Lower lobe of right lung (tissue), 2 donors: Measurements from ENCODE around the gene NAA20. TPM values are rescaled to one million over a fixed set of nuclear protein-coding genes. Genes with fewer than 3 reads are reported as not detected.

ENCODE experiments used
- ATAC-seq, 2 donors: fragments of 200-7000 bp; cut with Tn5 transposase; one replicate each; pipeline ENCODE4 v1.9.1; 2020 to 2022; ENCODE audit warnings: mild to moderate bottlenecking in 2 of 2, moderate library complexity in 2 of 2
- DNase-seq: peaks from one replicate; pipeline ENCODE4 v3.0.0-alpha.2; 2020
- H3K27ac ChIP-seq: fragments of 200-600 bp; one replicate; pipeline ENCODE4 v1.8.0; 2022
- H3K27me3 ChIP-seq: fragments of 200-600 bp; one replicate; pipeline ENCODE4 v1.8.0; 2022; ENCODE audit warnings: low read depth
- H3K36me3 ChIP-seq: fragments of 200-600 bp; one replicate; pipeline ENCODE4 v1.8.0; 2022; ENCODE audit warnings: mild to moderate bottlenecking
- H3K4me1 ChIP-seq: fragments of 200-600 bp; one replicate; pipeline ENCODE4 v1.8.0; 2022
- H3K4me3 ChIP-seq: fragments of 200-600 bp; one replicate; pipeline ENCODE4 v1.8.0; 2022; ENCODE audit warnings: mild to moderate bottlenecking
- H3K9me3 ChIP-seq: fragments of 200-600 bp; one replicate; pipeline ENCODE4 v1.8.0; 2022
- intact Hi-C: fragments of 100-400 bp; cut with DNase I; formaldehyde crosslinking; loops from one replicate; pipeline ENCODE4 v1.11.0; 2022
- total RNA-seq: library from RNA; stranded (reverse); fragmentation: NEBNext Ultra II Directional; extraction: Animal tissue kit (Norgen Biotek cat#: 25700); gene quantifications from one replicate; pipeline ENCODE4 v1.2.1, GENCODE V29; 2021
- TF ChIP-seq, protein P1 (sequence below): fragments of 200-600 bp; IDR thresholded peaks from one replicate; pipeline ENCODE4 v1.8.0; 2022; ENCODE audit warnings: antibody characterized with exemption, mild to moderate bottlenecking
- donor health status: DM: no; HTN: yes; CAD: no; lungs with severe emphysema.

The NAA20 gene
- total RNA-seq, 1 donor from 2014 or later = 69.8 TPM

GRCh38 chr20:20012541-20012940 is 4.6 kb upstream of the NAA20 start:
- no peak for ATAC-seq
- no peaks in the 10 kb centered on the region for H3K36me3 ChIP-seq
- DNase-seq = no peak
- no peak overlapping the region for H3K27ac ChIP-seq
- H3K4me1 ChIP-seq = peaks cover 31% of the 10 kb centered on the region
- H3K4me3 ChIP-seq = no peak overlapping the region
- intact Hi-C loops = no loop called here
- H3K9me3 ChIP-seq = no peaks in the 10 kb centered on the region
- TF ChIP-seq, protein P1, sequence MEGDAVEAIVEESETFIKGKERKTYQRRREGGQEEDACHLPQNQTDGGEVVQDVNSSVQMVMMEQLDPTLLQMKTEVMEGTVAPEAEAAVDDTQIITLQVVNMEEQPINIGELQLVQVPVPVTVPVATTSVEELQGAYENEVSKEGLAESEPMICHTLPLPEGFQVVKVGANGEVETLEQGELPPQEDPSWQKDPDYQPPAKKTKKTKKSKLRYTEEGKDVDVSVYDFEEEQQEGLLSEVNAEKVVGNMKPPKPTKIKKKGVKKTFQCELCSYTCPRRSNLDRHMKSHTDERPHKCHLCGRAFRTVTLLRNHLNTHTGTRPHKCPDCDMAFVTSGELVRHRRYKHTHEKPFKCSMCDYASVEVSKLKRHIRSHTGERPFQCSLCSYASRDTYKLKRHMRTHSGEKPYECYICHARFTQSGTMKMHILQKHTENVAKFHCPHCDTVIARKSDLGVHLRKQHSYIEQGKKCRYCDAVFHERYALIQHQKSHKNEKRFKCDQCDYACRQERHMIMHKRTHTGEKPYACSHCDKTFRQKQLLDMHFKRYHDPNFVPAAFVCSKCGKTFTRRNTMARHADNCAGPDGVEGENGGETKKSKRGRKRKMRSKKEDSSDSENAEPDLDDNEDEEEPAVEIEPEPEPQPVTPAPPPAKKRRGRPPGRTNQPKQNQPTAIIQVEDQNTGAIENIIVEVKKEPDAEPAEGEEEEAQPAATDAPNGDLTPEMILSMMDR = no peak
- H3K27me3 ChIP-seq = no peaks in the 10 kb centered on the region

GRCh38 chr20:20014659-20015058 is 2.5 kb upstream of the NAA20 start:
- ATAC-seq = peak; percentile 7 to 44

DNA sequence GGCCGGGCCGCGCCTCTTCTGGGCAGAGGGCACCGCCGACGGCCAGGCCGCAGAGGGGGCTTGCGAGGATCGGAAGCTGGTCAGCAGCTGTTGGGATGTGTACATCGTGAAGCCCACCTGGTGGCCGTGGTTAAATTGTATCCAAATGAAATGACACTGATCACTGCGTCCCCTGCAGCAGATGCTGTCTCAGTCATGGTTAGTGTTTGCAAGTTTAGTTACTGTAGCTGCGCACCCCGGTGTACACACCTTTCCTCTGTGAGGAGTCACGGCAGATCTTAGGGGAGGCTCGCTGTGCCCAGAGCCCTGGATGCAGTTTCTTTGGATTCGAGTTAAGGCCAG is 653 bp downstream of the NAA20 start:
- H3K36me3 ChIP-seq = peaks cover 6% of the 10 kb centered on the region
- peak overlapping the region; percentile 87 for H3K27ac ChIP-seq
- peaks cover 39% of the 10 kb centered on the region for H3K4me1 ChIP-seq
- peak; percentile 4 to 5 for ATAC-seq
- peak overlapping the region; percentile 96 for H3K4me3 ChIP-seq
- intact Hi-C loops = no loop called here
- DNase-seq = no peak
- TF ChIP-seq, protein P1 = no peak
- H3K27me3 ChIP-seq = no peaks in the 10 kb centered on the region
- H3K9me3 ChIP-seq = no peaks in the 10 kb centered on the region

More at GRCh38 chr20:20014659-20015058, 2.5 kb upstream of the NAA20 start:
- H3K27me3 ChIP-seq = no peaks in the 10 kb centered on the region
- no peak overlapping the region for H3K27ac ChIP-seq
- H3K9me3 ChIP-seq = no peaks in the 10 kb centered on the region
- peaks cover 51% of the 10 kb centered on the region for H3K4me1 ChIP-seq
- TF ChIP-seq, protein P1 = no peak
- DNase-seq = no peak
- intact Hi-C loops = no loop called here
- no peak overlapping the region for H3K4me3 ChIP-seq
- no peaks in the 10 kb centered on the region for H3K36me3 ChIP-seq

- TF ChIP-seq, protein P1 = no peak
- Histone ChIP-seq H3K4me3 (peak overlapping the region; percentile 96), H3K27me3 (no peaks in the 10 kb centered on the region), H3K27ac (no peak overlapping the region), H3K9me3 (no peaks in the 10 kb centered on the region), H3K4me1 (peaks cover 39% of the 10 kb centered on the region), H3K36me3 (peaks cover 12% of the 10 kb centered on the region)
- intact Hi-C loops = no loop called here
- DNase-seq = no peak
- no peak for ATAC-seq
Measured at GRCh38 chr20:20018366-20018765, 1.2 kb downstream of the NAA20 start.

- TF ChIP-seq, protein P1 = no peak
- no peak for ATAC-seq
- no peaks in the 10 kb centered on the region for H3K9me3 ChIP-seq
- no peak overlapping the region for H3K27ac ChIP-seq
- DNase-seq = no peak
- H3K36me3 ChIP-seq = peaks cover 16% of the 10 kb centered on the region
- intact Hi-C loops = no loop called here
- no peaks in the 10 kb centered on the region for H3K27me3 ChIP-seq
- no peak overlapping the region for H3K4me3 ChIP-seq
- peaks cover 34% of the 10 kb centered on the region for H3K4me1 ChIP-seq
Measured at GRCh38 chr20:20019123-20019522, 2.0 kb downstream of the NAA20 start.

DNA sequence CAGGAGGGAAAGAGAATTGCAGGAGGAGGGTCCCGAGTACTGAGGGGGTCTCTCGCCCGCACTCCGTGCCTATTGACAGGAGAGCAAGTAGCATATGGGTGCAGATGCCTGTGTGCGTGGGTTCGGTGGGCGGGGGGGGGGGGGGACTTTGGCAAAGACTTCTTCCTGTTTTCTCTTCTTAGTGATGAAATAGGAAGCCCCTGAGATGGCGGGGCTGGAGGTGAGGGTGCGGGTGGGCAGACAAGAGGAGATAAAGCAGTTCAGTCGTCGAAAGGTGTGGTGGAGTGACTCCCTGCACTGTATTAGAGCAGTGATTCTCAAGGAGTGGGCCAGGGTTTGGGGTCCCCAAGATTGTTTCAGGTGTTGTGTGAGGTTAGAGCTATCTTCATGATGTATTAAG is 3.7 kb downstream of the NAA20 start:
- Histone ChIP-seq H3K27me3 (no peaks in the 10 kb centered on the region), H3K9me3 (no peaks in the 10 kb centered on the region), H3K36me3 (peaks cover 28% of the 10 kb centered on the region), H3K4me1 (peaks cover 22% of the 10 kb centered on the region), H3K4me3 (no peak overlapping the region), H3K27ac (no peak overlapping the region)
- intact Hi-C loops = no loop called here
- TF ChIP-seq, protein P1 = no peak
- ATAC-seq = no peak
- DNase-seq = no peak
